GM19463 (cell line): ENCODE data around the gene CHRNB1.

Source experiments
- ATAC-seq: cut with Tn5 transposase; IDR thresholded peaks from one replicate; pipeline ENCODE4 v1.9.1; 2021; ENCODE audit warnings: mild to moderate bottlenecking, moderate library complexity; ENCODE audit not compliant: unreplicated experiment

The CHRNB1 gene, protein sequence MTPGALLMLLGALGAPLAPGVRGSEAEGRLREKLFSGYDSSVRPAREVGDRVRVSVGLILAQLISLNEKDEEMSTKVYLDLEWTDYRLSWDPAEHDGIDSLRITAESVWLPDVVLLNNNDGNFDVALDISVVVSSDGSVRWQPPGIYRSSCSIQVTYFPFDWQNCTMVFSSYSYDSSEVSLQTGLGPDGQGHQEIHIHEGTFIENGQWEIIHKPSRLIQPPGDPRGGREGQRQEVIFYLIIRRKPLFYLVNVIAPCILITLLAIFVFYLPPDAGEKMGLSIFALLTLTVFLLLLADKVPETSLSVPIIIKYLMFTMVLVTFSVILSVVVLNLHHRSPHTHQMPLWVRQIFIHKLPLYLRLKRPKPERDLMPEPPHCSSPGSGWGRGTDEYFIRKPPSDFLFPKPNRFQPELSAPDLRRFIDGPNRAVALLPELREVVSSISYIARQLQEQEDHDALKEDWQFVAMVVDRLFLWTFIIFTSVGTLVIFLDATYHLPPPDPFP

DNA sequence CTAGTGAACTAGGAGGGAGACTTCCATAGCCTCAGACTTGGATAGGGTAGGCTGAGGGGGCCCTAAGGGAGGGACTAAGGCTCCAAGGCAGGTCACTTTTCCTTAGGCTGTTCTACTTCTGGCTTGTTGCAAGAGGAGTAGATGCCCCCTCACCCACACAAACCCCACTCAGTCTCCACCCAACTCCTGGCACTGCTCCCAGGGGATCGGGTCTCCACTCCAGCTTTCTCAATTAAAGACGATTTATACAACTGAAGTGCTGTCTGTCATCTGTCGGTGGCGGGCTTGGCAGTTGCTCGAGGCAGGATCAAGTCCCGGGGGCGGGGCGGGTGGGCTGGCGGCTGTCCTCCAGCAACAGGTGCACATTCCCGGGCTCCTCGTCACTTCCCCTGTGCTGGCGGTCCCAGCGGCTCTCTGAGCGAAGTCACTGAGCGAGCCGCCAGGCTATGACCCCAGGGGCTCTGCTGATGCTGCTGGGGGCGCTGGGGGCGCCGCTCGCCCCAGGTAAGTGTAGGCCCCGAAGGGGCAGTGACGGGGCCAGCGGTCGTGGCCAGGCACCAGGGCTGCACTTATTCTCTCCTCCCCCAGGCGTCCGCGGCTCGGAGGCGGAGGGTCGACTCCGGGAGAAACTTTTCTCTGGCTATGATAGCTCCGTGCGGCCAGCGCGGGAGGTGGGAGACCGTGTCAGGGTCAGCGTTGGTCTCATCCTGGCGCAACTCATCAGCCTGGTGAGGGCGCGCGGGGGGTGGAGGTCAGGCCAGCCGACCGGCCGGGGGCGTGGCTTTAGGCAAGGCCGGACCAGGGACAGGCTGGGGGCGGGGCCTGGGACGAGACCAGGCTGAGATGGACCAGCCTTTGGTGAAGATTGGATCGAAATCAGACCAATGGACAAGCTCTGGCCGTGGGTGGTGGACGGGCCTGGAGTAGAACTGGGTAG lies at the start of gene CHRNB1:
Gene CHRNB1, plus strand, starts transcription at position 380 of the 937 bp plus-strand sequence. Its CDS starts 67 bp downstream, at position 447.
- no peak for ATAC-seq

DNA sequence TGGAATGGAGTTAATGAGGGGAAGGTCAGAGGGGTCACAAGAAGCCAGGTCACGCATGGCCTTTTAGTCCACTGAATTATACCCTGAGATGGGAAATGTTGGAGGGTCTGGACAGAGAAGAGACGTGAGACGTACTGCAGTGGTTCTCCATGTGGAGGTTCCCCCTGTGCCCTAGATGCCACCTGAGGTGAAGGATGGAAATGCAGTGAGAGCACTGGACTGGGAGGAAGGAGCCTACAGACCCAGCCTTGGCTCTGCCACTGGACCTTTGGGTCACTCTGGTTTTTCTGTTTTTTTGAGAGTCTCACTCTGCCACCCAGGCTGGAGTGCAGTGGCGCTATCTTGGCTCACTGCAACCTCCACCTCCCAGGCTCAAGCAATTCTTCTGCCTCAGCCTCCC lies 48.7 kb upstream of the CHRNB1 start:
- ATAC-seq: no peak

DNA sequence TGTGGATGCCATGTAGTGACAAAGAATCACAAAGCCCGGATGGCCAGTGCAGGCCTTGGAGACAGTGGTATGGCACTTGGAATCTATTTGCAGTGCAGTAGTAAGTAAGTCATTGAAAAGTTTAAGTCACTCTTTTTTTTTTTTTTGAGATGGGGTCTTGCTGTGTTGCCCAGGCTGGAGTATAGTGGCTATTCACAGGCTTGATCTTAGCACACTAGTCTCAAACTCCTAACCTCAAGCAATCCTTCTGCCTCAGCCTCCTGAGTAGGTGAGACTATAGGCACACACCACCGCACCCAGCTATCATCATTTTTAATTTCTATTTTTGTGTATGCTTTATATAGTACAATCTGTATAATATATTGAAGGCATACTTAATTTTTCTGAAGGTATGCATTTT lies 46.2 kb upstream of the CHRNB1 start:
- no peak for ATAC-seq

DNA sequence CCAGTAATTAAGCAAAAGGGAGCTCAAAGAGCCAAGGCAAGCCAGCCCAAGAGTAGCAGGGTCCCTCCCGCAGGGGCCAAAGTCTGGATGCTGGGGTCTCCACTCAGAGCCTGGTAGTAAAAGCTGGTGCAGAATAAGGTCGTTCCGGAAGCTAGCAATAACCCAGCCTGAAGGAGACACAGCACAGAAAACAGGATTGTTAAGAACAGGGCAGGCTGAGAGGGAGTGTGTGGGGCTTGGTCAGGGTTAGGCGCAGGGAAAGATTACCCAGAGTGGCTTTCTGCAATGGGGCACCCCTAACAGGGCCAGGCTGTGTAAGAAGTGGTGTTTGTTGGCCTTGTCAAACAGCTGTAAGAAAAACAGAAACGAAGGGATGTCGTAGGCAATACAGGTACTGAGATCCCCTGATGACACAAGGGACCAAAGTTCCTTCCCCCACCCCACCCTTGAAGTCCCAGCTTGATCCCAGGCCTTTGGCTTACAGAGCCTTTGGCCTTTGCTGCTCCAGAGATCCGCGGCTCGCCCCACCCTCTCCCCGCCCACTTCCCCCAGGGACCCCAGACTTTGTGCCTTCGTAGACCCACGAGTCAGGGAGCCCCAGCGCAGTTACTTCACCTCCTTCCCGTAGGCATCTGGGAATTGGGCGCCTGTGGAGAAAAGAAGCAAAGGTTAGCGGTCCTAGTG lies 41.7 kb upstream of the CHRNB1 start:
- ATAC-seq: no peak

DNA sequence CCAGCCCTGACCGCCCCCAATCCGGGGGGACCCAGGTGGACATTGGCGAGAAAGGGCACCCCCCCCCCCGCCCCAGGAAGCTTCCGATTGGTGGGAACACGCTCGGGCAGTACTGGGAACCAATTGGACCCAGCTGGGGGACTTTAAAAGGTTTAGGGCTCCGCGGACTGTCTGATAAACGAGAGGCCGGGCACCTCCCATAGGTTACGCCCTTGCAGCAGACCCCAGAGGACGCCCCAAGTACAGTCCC lies 41.2 kb upstream of the CHRNB1 start:
- no peak for ATAC-seq

DNA sequence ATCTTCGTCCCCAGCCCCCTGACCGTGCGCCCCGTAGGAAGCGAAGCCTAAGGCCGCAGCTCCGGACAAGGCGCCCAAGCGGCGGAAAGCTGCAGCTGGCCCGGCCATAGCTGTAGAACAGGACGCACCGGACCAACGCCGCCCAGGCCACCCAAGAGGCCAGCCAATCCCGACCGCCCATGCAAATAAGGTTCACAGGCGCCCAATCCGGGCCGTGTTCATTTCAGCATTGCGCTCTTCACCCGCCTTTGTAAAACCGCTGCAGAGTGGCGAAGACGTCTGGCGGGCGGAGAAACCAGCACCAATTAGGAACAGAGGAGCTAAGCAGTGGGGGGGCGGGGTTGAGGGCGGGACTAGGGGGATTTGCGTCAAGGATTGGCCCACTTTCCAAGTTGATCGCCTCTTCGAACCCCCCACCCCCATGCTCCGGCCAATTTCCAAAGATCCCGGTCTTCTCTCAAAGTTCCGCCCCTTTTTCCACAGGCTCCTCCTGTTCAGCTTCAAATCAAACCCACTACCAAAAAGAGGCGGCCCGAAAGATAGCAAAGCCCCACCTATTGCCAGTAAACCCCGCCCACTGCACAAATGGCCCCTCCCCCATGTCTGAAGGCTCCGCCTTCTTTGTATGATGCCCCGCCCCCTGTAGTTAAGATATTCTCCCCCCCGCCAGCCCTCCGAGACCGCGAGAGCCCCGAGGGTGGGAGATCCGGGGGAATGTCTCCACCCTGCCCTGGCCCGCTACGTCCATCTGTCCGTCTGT lies 40.7 kb upstream of the CHRNB1 start, which contains the start of gene TMEM256:
Gene TMEM256, minus strand, starts transcription at position 121 of the 760 bp plus-strand sequence. Its CDS starts 13 bp downstream, at position 108.
- ATAC-seq: peak; percentile 97

DNA sequence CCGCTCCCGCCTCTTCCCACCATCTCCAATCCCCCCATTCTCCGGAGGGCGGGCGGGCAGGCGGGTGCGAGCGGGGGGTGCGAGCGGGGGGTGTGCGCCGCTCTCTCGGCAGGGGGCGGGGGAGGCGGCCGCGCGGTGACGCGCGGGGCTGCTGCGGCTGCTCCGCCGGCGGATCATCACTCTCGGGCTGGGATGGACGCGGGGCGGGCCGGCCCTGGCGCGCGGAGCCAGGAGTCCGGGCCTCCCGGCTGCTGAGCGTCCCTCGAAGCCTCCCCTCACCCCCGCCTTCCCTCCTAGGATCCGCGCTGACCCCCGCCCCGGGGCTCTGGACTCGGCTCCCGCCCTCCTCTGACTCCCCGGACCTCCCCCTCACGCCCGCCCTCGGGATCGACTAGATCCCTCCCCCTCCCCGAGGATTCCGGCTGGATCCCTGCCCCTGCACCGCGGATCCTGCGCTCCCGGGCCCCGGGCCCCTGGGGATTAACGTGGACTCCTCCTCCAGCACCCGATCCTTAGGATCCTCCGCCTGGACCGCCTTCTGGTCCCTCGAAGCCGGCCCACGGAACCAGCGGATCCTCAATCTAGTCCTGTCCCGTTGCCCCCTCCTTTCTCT lies 40.0 kb upstream of the CHRNB1 start:
- ATAC-seq: no peak

DNA sequence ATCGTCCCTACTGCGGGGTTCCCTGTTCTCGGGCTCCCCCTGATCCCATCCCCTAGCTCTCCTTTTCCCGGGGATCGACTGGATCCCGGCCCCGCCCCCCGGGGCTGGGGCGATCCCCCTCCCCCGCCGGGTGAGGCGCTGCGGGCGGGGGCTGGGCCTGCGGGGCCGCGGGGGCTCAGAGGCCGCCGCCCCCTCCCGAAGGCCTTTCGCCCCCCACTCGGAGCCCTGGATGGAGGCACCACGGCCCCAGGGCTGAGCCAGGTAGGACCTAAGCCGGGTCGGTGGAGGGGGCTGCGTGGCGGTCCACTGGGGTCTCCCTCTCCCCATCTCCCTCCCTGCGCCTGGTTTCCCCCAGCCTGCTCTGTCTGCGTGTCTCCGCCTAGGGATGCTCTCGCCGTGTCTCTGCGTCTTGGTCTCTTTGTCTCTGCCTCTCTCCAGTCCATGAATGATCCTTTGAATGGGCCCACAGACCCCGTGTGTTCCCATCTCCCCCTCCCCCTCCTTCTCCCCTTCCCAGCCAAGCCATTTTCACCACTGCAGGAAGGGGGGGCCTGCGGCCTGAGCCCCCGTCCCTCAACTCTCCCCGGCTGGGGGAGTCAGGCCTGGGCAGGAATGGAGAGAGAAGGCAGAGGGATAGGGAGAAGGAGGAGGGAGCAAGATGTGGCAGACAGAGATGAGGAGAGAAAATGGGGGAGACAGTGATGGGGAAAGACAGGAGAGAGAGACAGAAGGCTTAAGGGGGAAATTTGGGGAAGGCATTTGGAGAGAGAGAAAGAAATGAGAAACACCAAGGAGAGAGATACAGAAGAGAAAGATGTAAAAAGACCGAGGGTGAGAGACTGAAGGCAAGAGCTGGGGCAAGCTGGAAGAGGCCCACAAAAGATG lies 39.3 kb upstream of the CHRNB1 start:
- no peak for ATAC-seq

DNA sequence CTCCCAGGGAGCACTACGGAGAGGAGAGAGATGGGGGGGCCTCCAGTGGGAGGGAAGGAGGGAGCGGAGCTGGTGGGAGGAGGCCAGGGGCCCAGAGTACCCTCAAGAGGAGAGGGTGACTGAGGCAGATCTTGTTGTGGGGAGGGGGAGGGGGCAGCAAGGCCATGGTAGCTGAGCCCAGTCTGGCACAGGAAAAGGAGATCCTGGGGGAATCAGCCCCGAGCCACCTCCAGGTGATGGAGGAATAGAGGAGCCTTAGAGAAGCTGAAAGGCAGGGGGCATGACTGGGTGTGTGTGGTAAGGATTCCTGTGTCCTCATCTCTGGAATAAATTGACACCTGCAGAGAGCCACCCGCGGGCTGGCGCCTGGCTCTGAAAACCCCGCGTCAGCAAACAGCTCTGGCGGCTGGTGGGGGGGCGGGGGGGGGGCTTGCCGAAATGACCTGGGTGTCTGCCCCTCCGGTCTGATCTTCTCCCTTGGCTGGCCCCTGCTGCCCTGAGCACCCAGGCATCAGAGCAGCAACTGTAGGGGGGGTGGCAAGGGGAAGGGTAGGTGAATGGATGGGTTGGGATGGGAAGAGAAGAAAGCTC lies 38.5 kb upstream of the CHRNB1 start:
- ATAC-seq: no peak

DNA sequence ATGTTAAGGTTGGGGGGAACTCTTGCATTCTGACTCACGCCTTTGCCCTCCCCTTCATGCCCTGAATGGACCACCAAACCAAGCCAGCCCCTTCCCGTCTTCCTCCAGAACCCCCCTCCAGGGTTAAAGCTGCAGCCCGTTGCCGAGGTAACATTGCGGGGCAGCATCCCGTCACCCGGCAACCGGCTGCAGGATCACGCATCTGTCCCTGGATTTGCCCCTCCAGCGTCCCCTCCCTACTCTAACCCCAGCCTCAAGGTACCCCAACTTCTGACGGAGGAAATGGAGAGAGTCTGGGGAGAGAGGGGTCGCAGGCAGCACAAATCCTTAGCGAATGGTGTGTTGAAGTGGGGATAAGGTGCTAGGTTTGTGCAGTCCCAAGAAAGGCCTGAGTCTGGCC lies 37.8 kb upstream of the CHRNB1 start:
- no peak for ATAC-seq

DNA sequence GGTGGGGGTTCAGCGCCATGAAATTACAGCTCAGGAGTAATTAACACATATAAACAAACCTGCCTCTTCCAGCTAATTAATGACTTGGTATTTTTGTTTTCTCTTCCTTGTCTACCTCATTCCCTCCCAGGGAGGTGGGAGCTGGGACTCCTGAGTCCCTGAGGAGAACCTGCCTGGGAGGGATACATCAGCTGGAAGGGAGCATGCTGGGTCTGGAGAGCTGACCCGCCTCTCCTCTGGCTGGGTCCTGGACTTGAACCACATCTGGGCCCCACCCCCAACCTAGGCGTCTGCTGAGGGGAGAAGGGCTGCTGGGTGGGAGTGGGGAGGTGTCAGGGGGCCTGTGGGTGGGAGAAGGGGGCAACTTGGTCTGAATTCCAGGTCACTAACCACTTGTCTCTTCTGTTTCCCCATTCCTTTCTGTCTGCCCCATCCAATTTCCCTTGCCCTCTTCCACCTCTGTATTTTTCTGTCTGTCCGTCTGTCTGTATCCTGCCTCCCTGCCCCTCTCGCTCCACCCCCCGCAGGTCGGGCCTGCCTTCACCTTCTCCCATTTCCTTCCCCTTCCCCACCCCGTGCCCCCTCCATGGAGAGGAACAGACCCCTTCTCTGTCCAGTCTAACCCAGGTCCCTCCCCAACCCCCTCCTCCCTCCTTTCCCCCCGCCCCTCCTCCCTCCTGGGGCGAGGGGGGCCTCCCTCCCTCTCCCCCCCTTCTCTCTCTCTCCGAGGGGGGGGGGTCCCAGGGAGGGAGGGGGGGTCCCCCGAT lies 37.2 kb upstream of the CHRNB1 start, which contains the start of gene NLGN2:
Gene NLGN2, plus strand, starts transcription at position 361 of the 767 bp plus-strand sequence. CDS start 411 bp downstream, outside the sequence.
- no peak for ATAC-seq

DNA sequence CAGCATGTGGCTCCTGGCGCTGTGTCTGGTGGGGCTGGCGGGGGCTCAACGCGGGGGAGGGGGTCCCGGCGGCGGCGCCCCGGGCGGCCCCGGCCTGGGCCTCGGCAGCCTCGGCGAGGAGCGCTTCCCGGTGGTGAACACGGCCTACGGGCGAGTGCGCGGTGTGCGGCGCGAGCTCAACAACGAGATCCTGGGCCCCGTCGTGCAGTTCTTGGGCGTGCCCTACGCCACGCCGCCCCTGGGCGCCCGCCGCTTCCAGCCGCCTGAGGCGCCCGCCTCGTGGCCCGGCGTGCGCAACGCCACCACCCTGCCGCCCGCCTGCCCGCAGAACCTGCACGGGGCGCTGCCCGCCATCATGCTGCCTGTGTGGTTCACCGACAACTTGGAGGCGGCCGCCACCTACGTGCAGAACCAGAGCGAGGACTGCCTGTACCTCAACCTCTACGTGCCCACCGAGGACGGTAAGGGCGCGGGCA lies 36.6 kb upstream of the CHRNB1 start:
- ATAC-seq: no peak

DNA sequence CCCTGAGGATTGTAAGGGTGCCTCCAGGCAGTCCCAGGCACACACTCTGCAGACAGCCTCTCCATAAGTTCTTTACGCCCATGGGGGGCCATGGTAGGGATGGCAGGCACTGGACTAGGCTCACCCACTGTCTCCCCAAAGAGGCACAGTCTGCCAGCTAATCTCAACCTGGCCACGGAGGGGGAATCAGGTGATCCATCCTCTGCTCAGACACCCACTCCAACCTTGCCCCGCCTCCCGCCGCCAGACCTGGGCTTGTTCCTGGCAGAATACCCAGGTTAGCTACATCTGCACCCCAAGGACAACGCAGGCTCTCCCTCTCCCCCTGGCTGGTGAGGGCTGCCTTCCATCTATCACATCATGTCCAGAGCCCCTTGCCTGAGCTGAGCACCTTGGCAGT lies 36.0 kb upstream of the CHRNB1 start:
- no peak for ATAC-seq

DNA sequence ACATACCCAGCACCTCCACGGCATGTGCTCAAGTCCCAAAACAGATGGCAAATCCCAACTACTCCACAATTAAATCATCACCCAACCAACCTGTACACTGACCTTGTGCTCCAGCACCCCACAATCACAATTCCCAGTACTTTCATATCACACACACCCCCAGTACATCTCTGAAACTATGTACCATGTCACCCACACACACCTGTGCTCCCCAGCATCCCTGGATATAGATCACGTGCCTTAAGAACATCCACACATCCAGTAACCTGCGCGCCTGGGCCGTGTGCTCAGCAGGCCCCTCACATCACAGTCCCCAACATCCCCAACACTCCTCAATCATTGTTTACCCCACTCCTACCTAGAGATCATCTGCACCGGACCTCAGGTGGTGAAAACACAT lies 35.1 kb upstream of the CHRNB1 start:
- no peak for ATAC-seq

DNA sequence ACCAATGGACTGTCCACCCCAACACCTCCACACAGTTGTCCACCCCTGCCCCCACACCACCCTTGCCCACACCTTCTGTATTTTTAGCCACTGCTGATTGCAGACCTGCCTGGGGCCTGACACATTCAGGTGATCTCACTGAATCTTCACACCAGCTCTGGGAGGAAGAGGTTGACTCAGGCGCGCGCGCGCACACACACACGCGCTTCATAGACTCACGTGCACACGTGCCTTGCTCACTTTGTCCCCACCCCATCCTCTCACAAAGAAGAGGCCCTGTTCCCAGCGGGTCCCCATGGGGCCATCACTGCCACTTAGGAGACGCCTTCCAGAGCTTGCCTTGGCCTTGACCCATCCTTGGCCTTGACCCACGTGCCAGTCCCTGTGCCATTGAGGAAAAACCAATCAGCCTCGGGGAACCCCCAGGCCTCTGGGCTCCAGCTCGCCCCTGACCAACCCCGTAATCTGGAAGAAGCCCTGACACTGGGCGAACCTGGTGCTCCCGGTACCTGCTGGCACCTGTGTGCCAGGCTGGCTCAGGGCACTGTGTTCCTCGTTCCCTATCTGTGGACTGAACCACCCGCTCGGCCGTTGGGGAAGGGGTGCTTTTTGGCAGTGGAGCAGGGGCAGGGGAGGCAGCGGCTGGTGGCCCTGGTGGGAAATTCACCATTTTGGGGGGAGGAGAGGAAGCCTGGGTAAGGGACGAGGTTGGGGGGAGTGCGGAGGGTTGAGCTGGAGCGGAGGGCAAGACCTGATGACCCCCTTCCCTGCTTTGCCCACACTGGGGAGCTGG lies 34.0 kb upstream of the CHRNB1 start:
- ATAC-seq: no peak

DNA sequence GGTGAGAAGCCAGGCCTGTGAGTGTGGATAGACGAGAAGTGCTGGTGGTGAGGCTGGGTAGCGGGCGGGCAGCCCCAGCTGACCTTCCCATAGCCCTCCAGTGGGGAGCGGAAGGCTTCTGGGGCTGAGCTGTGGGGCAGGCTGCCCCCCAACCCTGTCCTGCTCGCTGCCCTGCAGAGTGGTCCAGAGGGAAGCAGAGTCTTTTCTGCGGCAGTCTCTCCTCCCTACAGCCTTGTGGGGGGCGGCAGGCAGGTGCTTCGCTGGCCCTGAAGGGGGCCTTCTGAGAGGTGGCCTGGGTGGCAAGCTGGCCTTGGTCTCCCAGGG lies 33.5 kb upstream of the CHRNB1 start:
- no peak for ATAC-seq

DNA sequence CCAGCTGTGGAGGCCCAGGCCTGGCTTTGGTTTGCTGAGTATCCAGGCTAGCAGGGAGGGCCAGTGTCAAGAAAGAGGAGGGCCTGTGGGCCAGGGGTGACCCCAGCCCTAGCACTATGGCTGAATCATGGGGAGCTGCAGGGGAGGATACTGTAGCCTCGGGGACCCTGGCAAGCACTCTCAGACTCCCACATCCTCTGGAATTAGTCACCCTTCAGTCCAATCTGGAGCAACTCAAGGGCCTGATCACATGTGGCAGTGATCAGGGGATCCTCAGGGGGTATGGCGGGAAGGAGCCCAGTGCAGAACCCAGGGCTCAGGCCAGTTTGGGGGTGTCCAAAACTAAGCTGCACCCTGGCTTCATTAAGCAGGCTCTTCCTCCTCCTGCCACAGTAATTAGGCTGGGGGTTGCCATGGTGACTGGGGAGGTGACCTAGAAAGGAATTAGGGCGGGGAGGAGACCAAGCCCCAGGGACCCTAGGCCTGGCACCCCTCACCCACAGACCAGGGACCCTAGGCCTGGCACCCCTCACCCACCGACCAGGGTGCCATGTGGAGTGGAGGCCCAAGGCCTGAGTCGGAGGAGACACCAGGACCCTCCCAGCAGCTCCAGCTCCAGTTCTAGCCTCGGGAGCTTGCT lies 31.4 kb upstream of the CHRNB1 start:
- no peak for ATAC-seq
